Endothelial cell of umbilical vein (primary cell): ENCODE data around the gene MRPL21. TPM values are rescaled to one million over a fixed set of nuclear protein-coding genes. Genes with fewer than 3 reads are reported as not detected.

Experiments
- BruUV-seq: library from RNA; stranded (reverse); fragments of 400-500 nt; replicated peaks from 2 replicates; lab custom pipeline; 2021; lab: Mats Ljungman, UMichigan
- CTCF ChIA-PET: fragments of 300-600, 350-600 bp; sonication (Branson Sonifier 250); formaldehyde crosslinking; loops from one replicate; lab custom pipeline; 2021; ENCODE audit warnings: antibody characterized with exemption, inconsistent platforms; lab: Charles Lee
- POLR2A ChIA-PET: fragments of 300-600, 350-600 bp; sonication (Branson Sonifier 250); formaldehyde crosslinking; loops from one replicate; lab custom pipeline; 2021; ENCODE audit warnings: antibody characterized with exemption, inconsistent platforms; lab: Charles Lee
- DNase-seq: peaks from one replicate; pipeline ENCODE4 v3.0.0-alpha.2; 2011; ENCODE audit warnings: low read depth, low spot score
- FAIRE-seq: peaks from 2 replicates; lab custom pipeline; 2011; peaks lifted over from hg19 to GRCh38; lab: Jason Lieb, UNC
- H2AFZ ChIP-seq: 2 replicates; pipeline ENCODE4 v1.6.0; 2012; ENCODE audit warnings: low read depth, low read length, control low read depth, inconsistent platforms
- H3K27ac ChIP-seq: 2 replicates; pipeline ENCODE4 v1.5.1; 2011; ENCODE audit warnings: low read depth, mild to moderate bottlenecking, control low read depth, low read length, moderate library complexity; ENCODE audit not compliant: insufficient read depth
- H3K27me3 ChIP-seq, 2 experiments: 2 replicates each; pipeline versions ENCODE4 v1.6.0 to v1.6.1; 2011; ENCODE audit warnings: low read length in 2 of 2, mixed read lengths in 1 of 2; ENCODE audit not compliant: control insufficient read depth in 2 of 2, insufficient read depth in 2 of 2
- H3K36me3 ChIP-seq, 2 experiments: 2 replicates in 1 of 2; 3 replicates in 1 of 2; pipeline ENCODE4 v1.5.1; 2011; ENCODE audit warnings: low read length in 2 of 2, mild to moderate bottlenecking in 1 of 2, moderate library complexity in 1 of 2; ENCODE audit not compliant: control insufficient read depth in 2 of 2, insufficient read depth in 2 of 2; ENCODE audit errors: extremely low read depth in 1 of 2
- H3K4me1 ChIP-seq: 3 replicates; pipeline ENCODE4 v1.5.1; 2011; ENCODE audit warnings: mild to moderate bottlenecking, low read length; ENCODE audit not compliant: control insufficient read depth, insufficient read depth; ENCODE audit errors: extremely low read depth
- H3K4me2 ChIP-seq: 2 replicates; pipeline ENCODE4 v1.6.1; 2011; ENCODE audit warnings: low read length, control low read depth, mixed read lengths; ENCODE audit not compliant: insufficient read depth
- H3K4me3 ChIP-seq, 3 experiments: fragments of 200-600 bp in 1 of 3; sonication (generic), shearing (Covaris generic) in 1 of 3; replicated peaks in 1 of 3; 2 replicates each; pipeline ENCODE4 v1.5.1; 2011 to 2016; ENCODE audit warnings: control low read depth in 3 of 3, low read length in 3 of 3, mild to moderate bottlenecking in 2 of 3, inconsistent platforms in 1 of 3, low read depth in 1 of 3, moderate library complexity in 1 of 3; ENCODE audit not compliant: insufficient read depth in 1 of 3
- H3K79me2 ChIP-seq: 2 replicates; pipeline ENCODE4 v1.6.0; 2012; ENCODE audit warnings: low read length, inconsistent platforms; ENCODE audit not compliant: control insufficient read depth, insufficient read depth
- H3K9ac ChIP-seq: replicated peaks from 2 replicates; pipeline ENCODE3; 2011; ENCODE audit warnings: low read length, control low read depth; ENCODE audit not compliant: insufficient read depth; ENCODE audit errors: extremely low read depth
- H3K9me1 ChIP-seq: replicated peaks from 3 replicates; pipeline ENCODE4 v1.6.0; 2011; ENCODE audit warnings: mild to moderate bottlenecking, low read length; ENCODE audit not compliant: control insufficient read depth, insufficient read depth; ENCODE audit errors: extremely low read depth
- H3K9me3 ChIP-seq: replicated peaks from 2 replicates; pipeline ENCODE4 v1.5.1; 2012; ENCODE audit warnings: low read length, inconsistent platforms; ENCODE audit not compliant: control insufficient read depth, insufficient read depth
- H4K20me1 ChIP-seq: replicated peaks from 2 replicates; pipeline ENCODE3; 2011; ENCODE audit warnings: mild to moderate bottlenecking, low read length; ENCODE audit not compliant: control insufficient read depth, insufficient read depth; ENCODE audit errors: extremely low read depth
- EZH2 ChIP-seq: IDR thresholded peaks from 2 replicates; pipeline ENCODE4 v1.6.1; 2012; ENCODE audit warnings: borderline replicate concordance, low read depth, mild to moderate bottlenecking, moderate library complexity, low read length, inconsistent platforms; ENCODE audit not compliant: severe bottlenecking
- FOS ChIP-seq: IDR thresholded peaks from 2 replicates; pipeline ENCODE4 v1.6.1; 2011; ENCODE audit warnings: mild to moderate bottlenecking, low read length, moderate library complexity, borderline replicate concordance; ENCODE audit not compliant: insufficient read depth
- GATA2 ChIP-seq: IDR thresholded peaks from 2 replicates; pipeline ENCODE4 v1.7.0; 2011; ENCODE audit warnings: low read depth, mild to moderate bottlenecking, moderate library complexity, mixed read lengths, low read length; ENCODE audit not compliant: insufficient read length, insufficient read depth
- JUN ChIP-seq: IDR thresholded peaks from 2 replicates; pipeline ENCODE4 v1.6.1; 2011; ENCODE audit warnings: borderline replicate concordance, low read depth; ENCODE audit not compliant: insufficient read length, insufficient read depth
- MYC ChIP-seq: IDR thresholded peaks from one replicate; pipeline ENCODE4 v1.6.1; 2011; ENCODE audit warnings: mild to moderate bottlenecking, low read depth, low read length
- POLR2A ChIP-seq: IDR thresholded peaks from 2 replicates; pipeline ENCODE4 v1.6.1; 2012; ENCODE audit warnings: low read depth, mild to moderate bottlenecking, control low read depth, low read length
- POLR2AphosphoS5 ChIP-seq: IDR thresholded peaks from 2 replicates; pipeline ENCODE4 v1.6.1; 2012; ENCODE audit warnings: low read depth, mild to moderate bottlenecking, control low read depth, low read length, moderate library complexity; ENCODE audit not compliant: insufficient read depth
- dilution Hi-C: fragments of 300-500 bp; cut with MboI; formaldehyde crosslinking; loops from one replicate; pipeline ENCODE4 v1.15.0; 2019; ENCODE audit warnings: low sequenced_read_pairs; ENCODE audit not compliant: extremely low pct_ligation_motif_present
- intact Hi-C: fragments of 100-400 bp; cut with micrococcal nuclease; formaldehyde crosslinking; loops from one replicate; pipeline ENCODE4 v1.10.0; 2022
- polyA plus RNA-seq, 4 experiments: library from polyadenylated mRNA; depleted of rRNA in 3 of 4; stranded (reverse) in 3 of 4; unstranded in 1 of 4; fragments of >200 nt; gene quantifications; 2 replicates each; pipeline versions ENCODE4 v1.2.1 to v1.2.3, GENCODE V29; 2011 to 2012; ENCODE audit warnings: missing spikeins in 1 of 4
- total RNA-seq: library from RNA; stranded (reverse); gene quantifications from 2 replicates; pipeline ENCODE4 v1.2.3, GENCODE V29; 2021
- TF ChIP-seq, protein P1 (sequence below), 2 donors: IDR thresholded peaks; 1 replicate in 1 of 2; 2 replicates in 1 of 2; pipeline ENCODE4 v1.5.1; 2011; ENCODE audit warnings: low read length in 2 of 2, mild to moderate bottlenecking in 2 of 2, moderate library complexity in 2 of 2, control low read depth in 1 of 2, inconsistent platforms in 1 of 2, low read depth in 1 of 2; ENCODE audit not compliant: insufficient read depth in 1 of 2; ENCODE audit errors: extremely low read depth in 1 of 2
- TF ChIP-seq, protein P2 (sequence below): IDR thresholded peaks from 2 replicates; pipeline ENCODE4 v1.6.1; 2011; ENCODE audit not compliant: insufficient read depth, insufficient read length

Gene MRPL21
- total and polyA plus RNA-seq, 2 donors (not counting 3 experiments of a cell fraction or from before 2014, with no cell fraction given): 52.2 to 65.5 TPM

DNA sequence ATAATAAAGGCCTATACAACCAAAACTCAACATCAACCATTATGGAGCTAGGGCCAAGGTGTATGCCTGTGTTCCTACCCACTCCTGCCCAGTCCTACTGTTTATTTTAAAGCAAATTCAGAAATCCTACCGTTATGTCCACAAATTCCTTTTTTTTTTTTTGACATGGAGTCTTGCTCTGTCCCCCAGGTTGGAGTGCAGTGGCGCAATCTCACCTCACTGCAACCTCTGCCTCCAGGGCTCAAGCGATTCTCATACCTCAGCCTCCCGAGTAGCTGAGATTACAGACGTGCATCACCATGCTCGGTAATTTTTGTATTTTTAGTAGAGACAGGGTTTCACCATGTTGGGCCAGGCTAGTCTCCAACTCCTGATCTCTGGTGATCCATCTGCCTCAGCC, 58.8 kb downstream of the MRPL21 start:
- dilution Hi-C loops (no loop called here), intact Hi-C loops (no loop called here)
- Histone ChIP-seq H3K9ac (no peak overlapping the region), H3K9me1 (no peaks in the 10 kb centered on the region), H3K27me3 (peaks cover 2 to 13% of the 10 kb centered on the region in 2 experiments), H2AFZ (no peak overlapping the region), H4K20me1 (no peaks in the 10 kb centered on the region), H3K79me2 (no peaks in the 10 kb centered on the region), H3K4me3 (no peak overlapping the region), H3K36me3 (no peaks in the 10 kb centered on the region), H3K4me2 (no peak overlapping the region), H3K9me3 (no peaks in the 10 kb centered on the region), H3K4me1 (peaks cover 22% of the 10 kb centered on the region), H3K27ac (no peak overlapping the region)
- FAIRE-seq: no peak
- DNase-seq: no peak
- TF ChIP-seq POLR2A: no peak
- TF ChIP-seq MYC: no peak
- TF ChIP-seq, protein P1, sequence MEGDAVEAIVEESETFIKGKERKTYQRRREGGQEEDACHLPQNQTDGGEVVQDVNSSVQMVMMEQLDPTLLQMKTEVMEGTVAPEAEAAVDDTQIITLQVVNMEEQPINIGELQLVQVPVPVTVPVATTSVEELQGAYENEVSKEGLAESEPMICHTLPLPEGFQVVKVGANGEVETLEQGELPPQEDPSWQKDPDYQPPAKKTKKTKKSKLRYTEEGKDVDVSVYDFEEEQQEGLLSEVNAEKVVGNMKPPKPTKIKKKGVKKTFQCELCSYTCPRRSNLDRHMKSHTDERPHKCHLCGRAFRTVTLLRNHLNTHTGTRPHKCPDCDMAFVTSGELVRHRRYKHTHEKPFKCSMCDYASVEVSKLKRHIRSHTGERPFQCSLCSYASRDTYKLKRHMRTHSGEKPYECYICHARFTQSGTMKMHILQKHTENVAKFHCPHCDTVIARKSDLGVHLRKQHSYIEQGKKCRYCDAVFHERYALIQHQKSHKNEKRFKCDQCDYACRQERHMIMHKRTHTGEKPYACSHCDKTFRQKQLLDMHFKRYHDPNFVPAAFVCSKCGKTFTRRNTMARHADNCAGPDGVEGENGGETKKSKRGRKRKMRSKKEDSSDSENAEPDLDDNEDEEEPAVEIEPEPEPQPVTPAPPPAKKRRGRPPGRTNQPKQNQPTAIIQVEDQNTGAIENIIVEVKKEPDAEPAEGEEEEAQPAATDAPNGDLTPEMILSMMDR (IDR thresholded peaks at IDR 0.05; ENCODE audit: extremely low read depth in 1 of 2, insufficient read depth in 1 of 2, low read depth in 1 of 2, low read length in 2 of 2): no peak
- TF ChIP-seq, protein P2, sequence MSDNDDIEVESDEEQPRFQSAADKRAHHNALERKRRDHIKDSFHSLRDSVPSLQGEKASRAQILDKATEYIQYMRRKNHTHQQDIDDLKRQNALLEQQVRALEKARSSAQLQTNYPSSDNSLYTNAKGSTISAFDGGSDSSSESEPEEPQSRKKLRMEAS: no peak
- no peak for TF ChIP-seq JUN
- TF ChIP-seq POLR2AphosphoS5: no peak
- TF ChIP-seq GATA2: no peak
- no peak for TF ChIP-seq FOS
- no peak for TF ChIP-seq EZH2
- no TSS peak for BruUV-seq
- CTCF ChIA-PET: interaction anchor here (0.9 to 3.2 kb wide), 3 partner anchors 25 to 212 kb away, joined by 3 to 12 read pairs (median 3); no protein-coding TSS in a partner anchor
- POLR2A ChIA-PET: no interaction called here
